Activated T-cell treated with anti-CD3 and anti-CD28 coated beads, Interleukin-2, amount 50 U/mL, for 48 hours (primary cell): ENCODE data around the gene NPTX1.

Experiments used
- DNase-seq, 2 experiments: peaks; one replicate each; pipeline ENCODE4 v3.0.0-alpha.2; 2020

Gene NPTX1

GRCh38 chr17:80477647-80478478 lies 1.5 kb upstream of the NPTX1 start:
- peak; percentile 61 to 66 for DNase-seq

- peak in 1 of 2 experiments; percentile 37 for DNase-seq
These were observed 655 bp upstream of the NPTX1 start for GRCh38 chr17:80476877-80477646.

- DNase-seq = peak; percentile 43 to 45
These were observed 1.2 kb downstream of the NPTX1 start for GRCh38 chr17:80474961-80475909.

- peak in 1 of 2 experiments; percentile 37 for DNase-seq
These were observed 2.0 kb downstream of the NPTX1 start for GRCh38 chr17:80474231-80474960.

- DNase-seq = no peak
These were observed 2.7 kb downstream of the NPTX1 start for GRCh38 chr17:80473701-80474100.

GRCh38 chr17:80472996-80473395 lies 3.4 kb downstream of the NPTX1 start:
- DNase-seq = no peak

GRCh38 chr17:80471922-80472321 lies 4.5 kb downstream of the NPTX1 start:
- DNase-seq = no peak

- DNase-seq = no peak
These were observed 5.8 kb downstream of the NPTX1 start for GRCh38 chr17:80470603-80471002.

GRCh38 chr17:80469667-80470066 lies 6.7 kb downstream of the NPTX1 start:
- DNase-seq = no peak

- DNase-seq = no peak
These were observed 7.5 kb downstream of the NPTX1 start for GRCh38 chr17:80468781-80469493.

- no peak for DNase-seq
These were observed 8.2 kb downstream of the NPTX1 start for GRCh38 chr17:80468242-80468641.

GRCh38 chr17:80466188-80466705 lies 10.2 kb downstream of the NPTX1 start:
- DNase-seq = no peak

GRCh38 chr17:80465327-80465974 lies 11.0 kb downstream of the NPTX1 start:
- DNase-seq = no peak

- no peak for DNase-seq
These were observed 11.9 kb downstream of the NPTX1 start for GRCh38 chr17:80464486-80464885.

GRCh38 chr17:80463784-80464400 lies 12.5 kb downstream of the NPTX1 start:
- DNase-seq = no peak

GRCh38 chr17:80461528-80462160 lies 14.8 kb downstream of the NPTX1 start:
- DNase-seq = no peak

GRCh38 chr17:80460429-80460834 lies 16.0 kb downstream of the NPTX1 start:
- no peak for DNase-seq

- DNase-seq = no peak
These were observed 17.2 kb downstream of the NPTX1 start for GRCh38 chr17:80459234-80459633.

- no peak for DNase-seq
These were observed 18.4 kb downstream of the NPTX1 start for GRCh38 chr17:80458016-80458415.
